Heart right ventricle (tissue), 16 donors: Measurements from ENCODE around the gene GYG1. TPM values are rescaled to one million over a fixed set of nuclear protein-coding genes. Genes with fewer than 3 reads are reported as not detected.

Source experiments
- ATAC-seq, 8 donors: fragments of 200-7000 bp; cut with Tn5 transposase; one replicate each; pipeline ENCODE4 v1.9.1; 2020; ENCODE audit warnings: mild to moderate bottlenecking in 8 of 8, moderate library complexity in 8 of 8, moderate number of reproducible peaks in 1 of 8
- DNase-seq, 2 donors: peaks; one replicate each; pipeline ENCODE4 v3.0.0-alpha.2; 2020
- H3K27ac ChIP-seq, 10 donors: fragments of 200-600 bp; sonication (generic) in 2 of 10; one replicate each; pipeline versions ENCODE4 v1.5.0 to v1.8.0; 2020 to 2022; ENCODE audit warnings: mild to moderate bottlenecking in 3 of 10
- H3K27me3 ChIP-seq, 7 donors: fragments of 200-600 bp; one replicate each; pipeline ENCODE4 v1.8.0; 2021 to 2022; ENCODE audit warnings: mild to moderate bottlenecking in 2 of 7
- H3K36me3 ChIP-seq, 9 donors: fragments of 200-600 bp; sonication (generic) in 1 of 9; one replicate each; pipeline versions ENCODE4 v1.5.0 to v1.8.0; 2020 to 2022; ENCODE audit warnings: mild to moderate bottlenecking in 2 of 9
- H3K4me1 ChIP-seq, 9 donors: fragments of 200-600 bp; sonication (generic) in 1 of 9; one replicate each; pipeline versions ENCODE4 v1.5.0 to v1.8.0; 2020 to 2022; ENCODE audit warnings: mild to moderate bottlenecking in 4 of 9
- H3K4me3 ChIP-seq, 10 donors: fragments of 200-600 bp; sonication (generic) in 2 of 10; one replicate each; pipeline versions ENCODE4 v1.5.0 to v1.8.0; 2020 to 2022; ENCODE audit warnings: mild to moderate bottlenecking in 7 of 10, moderate library complexity in 2 of 10
- H3K9me3 ChIP-seq, 11 donors: fragments of 200-600 bp in 10 of 11; sonication (generic) in 2 of 11; one replicate each; pipeline versions ENCODE4 v1.5.0 to v1.8.0; 2013 to 2022; ENCODE audit warnings: mild to moderate bottlenecking in 2 of 11, control low read depth in 1 of 11, moderate library complexity in 1 of 11
- CTCF ChIP-seq, 9 donors: fragments of 200-600 bp; sonication (generic) in 2 of 9; IDR thresholded peaks; one replicate each; pipeline versions ENCODE4 v1.5.0 to v1.8.0; 2021 to 2022; ENCODE audit warnings: antibody characterized with exemption in 9 of 9, mild to moderate bottlenecking in 5 of 9, moderate library complexity in 1 of 9
- WGBS, 2 donors: extraction: QIAGEN DNeasy Blood & Tissue Kit; methylation state at CpG; one replicate each; pipeline ENCODE4 v1.1.7; 2013; ENCODE audit warnings: inconsistent platforms in 1 of 2; 5-methylcytosine and 5-hydroxymethylcytosine counted together
- intact Hi-C, 10 donors: fragments of 100-400 bp; cut with DNase I; formaldehyde crosslinking; loops; one replicate each; pipeline versions ENCODE4 v1.11.1 to v1.14.2; 2022
- polyA plus RNA-seq, 2 donors: library from polyadenylated mRNA; stranded (reverse); fragments of 200-250 nt; gene quantifications; one replicate each; pipeline ENCODE4 v1.2.3, GENCODE V29; 2013
- total RNA-seq, 10 donors: library from RNA; stranded (reverse); fragmentation: NEBNext Ultra II Directional in 3 of 10; extraction: Animal tissue kit (Norgen Biotek cat#: 25700) in 3 of 10; gene quantifications; one replicate each; pipeline versions ENCODE4 v1.2.1 to v1.2.4, GENCODE V29; 2021 to 2023
- donor health status: Arrhythmogenic right ventricular cardiomyopathy.
- donor health status: ischemic (EF 13 %, LVEDD 7.1; RV severe dilation, severe dysfunction).
- donor health status: healthy with polysubstance abuse.
- donor health status: DM: no; HTN: yes; CAD: no.
- donor health status: DM: no; HTN: no; CAD: no.
- donor health status: ischemic (EF 25% LVEDD 6.9; RV normal size, moderate dysfunction).
- donor health status: ischemic (EF 25% LVEDD 5.7; RV mildly dilated, moderate dysfunction).
- donor health status: healthy.
- donor health status: DM: yes; HTN: yes; CAD: no.
- donor health status: Ischemic cardiomyopathy.
- donor health status: ischemic (EF 35%, LVEDD 5.7; RV mildly dilated, moderate dysfunction).
- donor health status: nonischemic (EF 11% LVEDD 7.7; RV severe dilation, severe dysfunction).
- donor health status: DM: yes; HTN: yes; CAD: no.
- donor health status: PGD.
- donor health status: ischemic (EF 29% LVEDD 5.4; RV normal size, mild dysfunction).
- donor health status: nonischemic (EF 23%, LVEDD 6.1; RV moderate dilation, normal function).

The GYG1 gene
- total and polyA plus RNA-seq, 12 donors: 56.5 to 210 (median 154) TPM

GRCh38 chr3:149013726-149014125 lies 22.4 kb downstream of the GYG1 start:
- H3K4me3 ChIP-seq: no peak overlapping the region
- DNase-seq (no peak), ATAC-seq (no peak)
- WGBS, 2 donors: 96 to 97% methylated on average over 6 of the region's 6 CpGs
- TF ChIP-seq CTCF (IDR thresholded peaks at IDR 0.05): no peak
- H3K9me3 ChIP-seq: no peaks in the 10 kb centered on the region
- no peaks in the 10 kb centered on the region for H3K27me3 ChIP-seq
- peaks cover 6 to 70% (median 51%) of the 10 kb centered on the region in 9 donors for H3K4me1 ChIP-seq
- intact Hi-C loops: loop anchor here in 1 of 10 donors (10.0 kb wide), 1 partner anchor 59 kb away; no protein-coding TSS in a partner anchor
- H3K36me3 ChIP-seq: peaks cover 0 to 82% (median 26%) of the 10 kb centered on the region in 9 donors
- no peak overlapping the region for H3K27ac ChIP-seq

- H3K4me3 ChIP-seq: no peak overlapping the region
- peak overlapping the region in 2 of 10 donors; percentile 18 to 54 for H3K27ac ChIP-seq
- intact Hi-C loops: loop anchor here in 1 of 10 donors (5.0 to 10.0 kb wide), 2 partner anchors 38 to 61 kb away; no protein-coding TSS in a partner anchor
- no peaks in the 10 kb centered on the region for H3K9me3 ChIP-seq
- H3K27me3 ChIP-seq: no peaks in the 10 kb centered on the region
- no peak for ATAC-seq
- H3K4me1 ChIP-seq: peaks cover 6 to 78% (median 58%) of the 10 kb centered on the region in 9 donors
- DNase-seq: no peak
- TF ChIP-seq CTCF (IDR thresholded peaks at IDR 0.05): no peak
- H3K36me3 ChIP-seq: peaks cover 0 to 77% (median 14%) of the 10 kb centered on the region in 9 donors
- 47 to 62% methylated on average over 3 of the region's 3 CpGs for WGBS, 2 donors
Measured at GRCh38 chr3:149015393-149015792, 24.1 kb downstream of the GYG1 start.

GRCh38 chr3:149016242-149016641 lies 24.9 kb downstream of the GYG1 start:
- Histone ChIP-seq H3K4me1 (peaks cover 6 to 77% (median 57%) of the 10 kb centered on the region in 9 donors), H3K27me3 (no peaks in the 10 kb centered on the region), H3K9me3 (no peaks in the 10 kb centered on the region), H3K27ac (peak overlapping the region in 8 of 10 donors; percentile 25 to 65 (median 56)), H3K36me3 (peaks cover 0 to 74% (median 10%) of the 10 kb centered on the region in 9 donors), H3K4me3 (no peak overlapping the region)
- intact Hi-C loops: loop anchor here in 1 of 10 donors (5.0 to 10.0 kb wide), 2 partner anchors 39 to 61 kb away; no protein-coding TSS in a partner anchor
- WGBS, 2 donors: 98 to 100% methylated on average over 2 of the region's 2 CpGs
- TF ChIP-seq CTCF (IDR thresholded peaks at IDR 0.05): no peak
- DNase-seq (no peak), ATAC-seq (no peak)

GRCh38 chr3:149016669-149017541 lies 25.6 kb downstream of the GYG1 start:
- peak overlapping the region in 9 of 10 donors; percentile 23 to 65 (median 55) for H3K27ac ChIP-seq
- peaks cover 0 to 74% (median 10%) of the 10 kb centered on the region in 9 donors for H3K36me3 ChIP-seq
- H3K27me3 ChIP-seq: no peaks in the 10 kb centered on the region
- peaks cover 6 to 74% (median 50%) of the 10 kb centered on the region in 9 donors for H3K4me1 ChIP-seq
- no peak for TF ChIP-seq CTCF (IDR thresholded peaks at IDR 0.05)
- no peak overlapping the region for H3K4me3 ChIP-seq
- intact Hi-C loops: loop anchor here in 1 of 10 donors (5.0 to 10.0 kb wide), 2 partner anchors 40 to 62 kb away; no protein-coding TSS in a partner anchor
- WGBS, 2 donors: 40 to 58% methylated on average over 9 of the region's 9 CpGs
- no peak for DNase-seq
- no peaks in the 10 kb centered on the region for H3K9me3 ChIP-seq
- peak; percentile 31 to 65 (median 50) for ATAC-seq
